HepG2 (cell line): ENCODE results near the gene TFAP2C. TPM values are rescaled to one million over a fixed set of nuclear protein-coding genes. Genes with fewer than 3 reads are reported as not detected.

Source experiments
- ATAC-seq: fragments of 200-7000 bp; cut with Tn5 transposase; 3 replicates; pipeline ENCODE4 v1.9.1; 2020; ENCODE audit warnings: mild to moderate bottlenecking, moderate library complexity
- BruUV-seq: library from RNA; stranded (reverse); fragments of 400-500 nt; replicated peaks from 2 replicates; lab custom pipeline; 2021; lab: Mats Ljungman, UMichigan
- CTCF ChIA-PET: fragments of 300-600 bp; formaldehyde crosslinking; extraction: SDS; loops from one replicate; lab custom pipeline; 2021; ENCODE audit warnings: low total read pairs, inconsistent platforms, low intra/inter-chr PET ratio; lab: Yijun Ruan, JAX
- POLR2A ChIA-PET: fragments of 350-600 bp; sonication (Branson Sonifier 250); formaldehyde crosslinking; loops from one replicate; lab custom pipeline; 2020; ENCODE audit warnings: antibody characterized with exemption, inconsistent platforms; lab: Yijun Ruan, JAX
- DNase-seq: peaks from one replicate; pipeline ENCODE4 v3.0.0-alpha.2; 2015; ENCODE audit warnings: low spot score
- FAIRE-seq: peaks from 3 replicates; lab custom pipeline; 2011; peaks lifted over from hg19 to GRCh38; lab: Jason Lieb, UNC
- H2AFZ ChIP-seq: one replicate; pipeline ENCODE4 v1.6.1; 2011; ENCODE audit warnings: low read length, inconsistent platforms
- H3K27ac ChIP-seq: fragments of 300-600 bp; 3 replicates; pipeline ENCODE4 v1.8.0; 2011; ENCODE audit warnings: mixed run types, mild to moderate bottlenecking, mixed read lengths, low read length, inconsistent platforms; ENCODE audit not compliant: insufficient read depth; ENCODE audit errors: extremely low read length
- H3K27me3 ChIP-seq, 2 experiments: fragments of 200-600 bp in 1 of 2; 2 replicates in 1 of 2; 3 replicates in 1 of 2; pipeline versions ENCODE4 v1.6.0 to v1.8.0; 2011; ENCODE audit warnings: low read length in 2 of 2, mild to moderate bottlenecking in 2 of 2, moderate library complexity in 2 of 2, inconsistent platforms in 1 of 2; ENCODE audit not compliant: insufficient read depth in 2 of 2, control insufficient read depth in 1 of 2
- H3K36me3 ChIP-seq, 2 experiments: fragments of 200-600 bp in 1 of 2; replicated peaks in 1 of 2; 2 replicates in 1 of 2; 3 replicates in 1 of 2; pipeline versions ENCODE4 v1.5.1 to v1.8.0; 2011; ENCODE audit warnings: low read length in 2 of 2, inconsistent platforms in 1 of 2; ENCODE audit not compliant: insufficient read depth in 2 of 2, control insufficient read depth in 1 of 2
- H3K4me1 ChIP-seq: 2 replicates; pipeline ENCODE4 v1.5.1; 2012; ENCODE audit warnings: low read length, inconsistent platforms; ENCODE audit not compliant: insufficient read depth
- H3K4me2 ChIP-seq: 2 replicates; pipeline ENCODE4 v1.6.0; 2011; ENCODE audit warnings: low read depth, low read length, inconsistent platforms
- H3K4me3 ChIP-seq, 3 experiments: fragments of 200-600 bp in 1 of 3; sonication (generic), shearing (Covaris generic) in 1 of 3; replicated peaks in 1 of 3; 2 replicates each; pipeline ENCODE4 v1.5.1; 2011 to 2016; ENCODE audit warnings: low read length in 3 of 3, inconsistent platforms in 2 of 3, low read depth in 2 of 3, mild to moderate bottlenecking in 2 of 3, control low read depth in 1 of 3, mixed read lengths in 1 of 3; ENCODE audit not compliant: insufficient read depth in 1 of 3
- H3K79me2 ChIP-seq: one replicate; pipeline ENCODE4 v1.6.1; 2011; ENCODE audit warnings: low read length, inconsistent platforms; ENCODE audit not compliant: insufficient read depth
- H3K9ac ChIP-seq: 2 replicates; pipeline ENCODE4 v1.6.0; 2011; ENCODE audit warnings: mild to moderate bottlenecking, low read depth, low read length, inconsistent platforms; ENCODE audit not compliant: insufficient read depth
- H3K9me3 ChIP-seq: 2 replicates; pipeline ENCODE4 v1.5.1; 2012; ENCODE audit warnings: mild to moderate bottlenecking, low read length
- H4K20me1 ChIP-seq: 2 replicates; pipeline ENCODE4 v1.6.0; 2011; ENCODE audit warnings: inconsistent platforms, mild to moderate bottlenecking, low read length, moderate library complexity; ENCODE audit not compliant: insufficient read depth
- AKAP8 ChIP-seq: sonication (generic); formaldehyde crosslinking; IDR thresholded peaks from 2 replicates; pipeline ENCODE4 v1.5.1; 2020; ENCODE audit warnings: mild to moderate bottlenecking, missing genetic modification reagents
- CBX2 ChIP-seq, 2 experiments: fragments of 200-600 bp in 1 of 2; sonication (generic); formaldehyde crosslinking in 1 of 2; IDR thresholded peaks; 2 replicates each; pipeline versions ENCODE4 v1.7.0 to v1.8.1; 2018 to 2022; ENCODE audit warnings: low read depth in 2 of 2, low read length in 1 of 2, mild to moderate bottlenecking in 1 of 2, missing genetic modification reagents in 1 of 2
- FLYWCH1 ChIP-seq: sonication (generic); formaldehyde crosslinking; IDR thresholded peaks from 2 replicates; pipeline ENCODE4 v1.8.1; 2023; ENCODE audit warnings: mild to moderate bottlenecking, missing genetic modification reagents
- HOXA7 ChIP-seq: sonication (generic); formaldehyde crosslinking; IDR thresholded peaks from 2 replicates; pipeline ENCODE4 v1.8.1; 2022; ENCODE audit warnings: mild to moderate bottlenecking, missing genetic modification reagents, moderate library complexity
- ISL2 ChIP-seq: sonication (generic); formaldehyde crosslinking; IDR thresholded peaks from 2 replicates; pipeline ENCODE4 v1.5.0; 2020; ENCODE audit warnings: missing genetic modification reagents
- MEIS1 ChIP-seq: sonication (generic); formaldehyde crosslinking; IDR thresholded peaks from 2 replicates; pipeline ENCODE4 v1.9.0; 2021; ENCODE audit warnings: mild to moderate bottlenecking, missing genetic modification reagents, moderate library complexity, borderline replicate concordance
- NR2F2 ChIP-seq: IDR thresholded peaks from 2 replicates; pipeline ENCODE4 v1.6.1; 2012; ENCODE audit warnings: low read depth, inconsistent platforms, borderline replicate concordance
- PPARG ChIP-seq: conservative IDR thresholded peaks from 2 replicates; pipeline ENCODE4 v1.6.1; 2016; ENCODE audit warnings: missing biosample characterization, missing genetic modification reagents
- RBFOX2 ChIP-seq: fragments of 200-400 bp; formaldehyde crosslinking; IDR thresholded peaks from 2 replicates; pipeline ENCODE4 v1.6.1; 2017; ENCODE audit warnings: low read depth, mild to moderate bottlenecking, low read length
- REXO4 ChIP-seq: sonication (generic); formaldehyde crosslinking; IDR thresholded peaks from 2 replicates; pipeline ENCODE4 v1.8.0; 2022; ENCODE audit warnings: missing genetic modification reagents, mild to moderate bottlenecking, borderline replicate concordance
- RXRA ChIP-seq: sonication (generic); formaldehyde crosslinking; IDR thresholded peaks from 2 replicates; pipeline ENCODE4 v1.5.1; 2020; ENCODE audit warnings: missing genetic modification reagents
- SALL1 ChIP-seq: sonication (generic); formaldehyde crosslinking; IDR thresholded peaks from 2 replicates; pipeline ENCODE4 v1.8.0; 2022; ENCODE audit warnings: mild to moderate bottlenecking, missing genetic modification reagents
- SPEN ChIP-seq: sonication (generic); formaldehyde crosslinking; IDR thresholded peaks from 2 replicates; pipeline ENCODE4 v1.5.1; 2020; ENCODE audit warnings: low read depth, mild to moderate bottlenecking, missing genetic modification reagents
- TBL1XR1 ChIP-seq: fragments of 150-350 bp; IDR thresholded peaks from 2 replicates; pipeline ENCODE4 v1.6.1; 2014; ENCODE audit warnings: borderline replicate concordance, low read length; ENCODE audit not compliant: partially characterized antibody
- ZNF761 ChIP-seq: sonication (generic); formaldehyde crosslinking; conservative IDR thresholded peaks from 2 replicates; pipeline ENCODE4 v1.4.0; 2020; ENCODE audit warnings: mild to moderate bottlenecking, missing genetic modification reagents
- ZSCAN30 ChIP-seq: sonication (generic); formaldehyde crosslinking; IDR thresholded peaks from 2 replicates; pipeline ENCODE4 v1.5.0; 2020; ENCODE audit warnings: mild to moderate bottlenecking, missing genetic modification reagents
- WGBS: methylation state at CpG from one replicate; pipeline ENCODE4 v1.1.6; 2017; ENCODE audit warnings: low lambda C conversion rate; 5-methylcytosine and 5-hydroxymethylcytosine counted together
- in situ Hi-C: cut with HindIII; loops from 2 replicates; pipeline ENCODE4 v1.10.0; 2017; ENCODE audit warnings: low pct_unique_long_range_greater_than_20kb; ENCODE audit not compliant: extremely low pct_ligation_motif_present
- intact Hi-C: fragments of 100-400 bp; cut with micrococcal nuclease; formaldehyde crosslinking; loops from one replicate; pipeline ENCODE4 v1.10.0; 2022; ENCODE audit not compliant: unreplicated experiment
- polyA plus RNA-seq, 8 experiments: library from polyadenylated mRNA; depleted of rRNA in 3 of 8; stranded (reverse) in 7 of 8; unstranded in 1 of 8; fragments of >200 nt; fragmentation: Illumina TruSeq in 4 of 8; extraction: Trizol in 4 of 8; gene quantifications; 2 replicates each; pipeline versions ENCODE4 v1.2.1 to v1.2.3, GENCODE V29; 2011 to 2016; ENCODE audit warnings: low read depth in 4 of 8, missing spikeins in 1 of 8, mixed read lengths in 1 of 8; ENCODE audit not compliant: insufficient read depth in 1 of 8
- total RNA-seq, 5 experiments: library from RNA; depleted of rRNA; stranded (reverse); fragments of >200 nt; fragmentation: Illumina TruSeq; extraction: Trizol; gene quantifications; 2 replicates each; pipeline ENCODE4 v1.2.3, GENCODE V29; 2016; ENCODE audit warnings: low read depth in 1 of 5
- TF ChIP-seq, protein P1 (sequence below): IDR thresholded peaks from 2 replicates; pipeline ENCODE4 v1.6.1; 2016; ENCODE audit warnings: mild to moderate bottlenecking, missing biosample characterization, missing genetic modification reagents
- TF ChIP-seq, protein P2 (sequence below): sonication (generic); formaldehyde crosslinking; IDR thresholded peaks from 2 replicates; pipeline ENCODE4 v1.4.0; 2020; ENCODE audit warnings: mild to moderate bottlenecking, missing genetic modification reagents

TFAP2C gene
- total and polyA plus RNA-seq, 2 of the 13 experiments (the other 11 are each of a cell fraction or from before 2014, with no cell fraction given), result not detected

DNA sequence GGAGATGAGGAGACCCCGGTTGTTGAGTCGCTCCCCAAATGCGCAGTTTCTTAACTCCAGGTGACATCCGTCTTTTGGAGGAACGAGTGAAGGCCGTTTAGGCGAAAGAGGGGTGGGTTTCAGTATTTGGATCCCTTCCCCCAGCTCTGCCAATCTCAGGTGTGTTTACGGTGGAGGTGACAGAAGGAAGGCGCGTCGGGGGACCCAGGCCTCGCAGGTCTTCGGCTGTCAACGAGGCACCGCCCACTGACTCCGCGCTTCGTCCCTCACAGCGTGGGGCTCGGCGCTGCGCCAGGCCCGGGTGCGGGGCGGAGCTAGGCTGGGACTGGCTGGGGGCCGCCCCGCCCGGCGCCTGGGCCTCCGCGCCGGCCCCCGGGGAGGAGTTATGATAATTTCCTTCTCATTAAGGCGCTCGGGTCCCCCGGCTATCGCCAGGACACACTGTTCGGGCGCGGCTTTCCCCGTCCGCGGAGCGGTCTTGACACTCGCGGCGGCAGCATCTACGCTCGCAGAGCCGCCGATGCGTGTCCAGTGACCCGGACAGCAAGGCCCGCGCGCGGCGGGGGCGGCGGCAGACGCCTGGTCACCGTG lies at the start of gene TFAP2C (continued):
- TF ChIP-seq CBX2 (IDR thresholded peaks at IDR 0.05; ENCODE audit: low read depth, low read length) (no peak), CBX2 (CRISPR knock-in tag; IDR thresholded peaks at IDR 0.05; ENCODE audit: low read depth) (no peak), ISL2 (CRISPR knock-in tag) (no peak), HOXA7 (CRISPR knock-in tag) (no peak), RXRA (CRISPR knock-in tag) (no peak), ZSCAN30 (CRISPR knock-in tag) (no peak), TBL1XR1 (no peak), PPARG (no peak)

DNA sequence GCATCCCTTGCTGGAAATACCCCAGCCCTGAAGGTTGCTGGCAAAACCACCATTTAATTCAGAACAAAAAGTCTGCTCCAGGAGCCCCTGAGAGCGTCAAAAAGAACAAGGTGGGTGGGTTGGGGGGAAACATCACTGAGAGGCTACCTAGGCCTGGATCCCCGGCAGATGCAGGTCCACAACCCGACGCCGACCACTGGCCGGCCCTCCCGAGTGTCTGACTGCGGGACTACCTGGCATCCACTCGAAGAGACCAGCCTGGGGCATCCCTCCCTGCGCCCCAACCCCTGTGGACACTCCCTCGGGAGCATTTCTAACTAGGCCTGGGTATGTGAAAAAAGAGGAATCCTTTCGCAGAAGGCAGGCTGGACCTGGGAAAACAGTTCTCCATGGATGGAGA lies 48.9 kb upstream of the TFAP2C start:
- Histone ChIP-seq H3K9me3 (no peaks in the 10 kb centered on the region), H3K9ac (no peak overlapping the region), H3K79me2 (no peaks in the 10 kb centered on the region), H3K4me1 (peaks cover 5% of the 10 kb centered on the region; the same call in 1 of the 2 replicates), H2AFZ (no peak overlapping the region), H3K27me3 (peaks cover 4 to 34% of the 10 kb centered on the region in 2 experiments; a peak in 3 of 5 replicates), H3K4me2 (no peak overlapping the region), H3K4me3 (no peak overlapping the region), H3K27ac (no peak overlapping the region), H3K36me3 (no peaks in the 10 kb centered on the region), H4K20me1 (no peaks in the 10 kb centered on the region)
- intact Hi-C loops (no loop called here), in situ Hi-C loops (no loop called here)
- no peak for ATAC-seq
- WGBS, result 37% methylated on average over 12 of the region's 12 CpGs
- FAIRE-seq, result no peak
- BruUV-seq, result no TSS peak
- DNase-seq, result no peak
- CTCF ChIA-PET, result interaction anchor here (1.8 kb wide), 1 partner anchor 29 kb away, joined by 4 read pairs; no protein-coding TSS in a partner anchor
- TF ChIP-seq RBFOX2, result no peak
- TF ChIP-seq, protein P1, sequence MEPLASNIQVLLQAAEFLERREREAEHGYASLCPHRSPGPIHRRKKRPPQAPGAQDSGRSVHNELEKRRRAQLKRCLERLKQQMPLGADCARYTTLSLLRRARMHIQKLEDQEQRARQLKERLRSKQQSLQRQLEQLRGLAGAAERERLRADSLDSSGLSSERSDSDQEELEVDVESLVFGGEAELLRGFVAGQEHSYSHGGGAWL (CRISPR knock-in tag), result no peak
- no peak for TF ChIP-seq FLYWCH1 (CRISPR knock-in tag)
- TF ChIP-seq AKAP8 (CRISPR knock-in tag), result no peak
- no peak for TF ChIP-seq MEIS1 (CRISPR knock-in tag)
- TF ChIP-seq SALL1 (CRISPR knock-in tag), result no peak
- TF ChIP-seq REXO4 (CRISPR knock-in tag), result no peak
- TF ChIP-seq SPEN, result no peak
- TF ChIP-seq ZNF761 (CRISPR knock-in tag), result no peak
- TF ChIP-seq, protein P2, sequence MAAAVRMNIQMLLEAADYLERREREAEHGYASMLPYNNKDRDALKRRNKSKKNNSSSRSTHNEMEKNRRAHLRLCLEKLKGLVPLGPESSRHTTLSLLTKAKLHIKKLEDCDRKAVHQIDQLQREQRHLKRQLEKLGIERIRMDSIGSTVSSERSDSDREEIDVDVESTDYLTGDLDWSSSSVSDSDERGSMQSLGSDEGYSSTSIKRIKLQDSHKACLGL (CRISPR knock-in tag), result no peak
- TF ChIP-seq NR2F2, result no peak
- POLR2A ChIA-PET, result no interaction called here
